Measurements from ENCODE around the gene RNF103.
A peak's percentile ranks its signal among the peaks of the same experiment; 100 is the strongest.

The RNF103 gene

GRCh38 chr2:86562922-86563649 is 60.6 kb downstream of the RNF103 start, which contains the start of gene CHMP3:
TSS of gene CHMP3 (minus strand) at chr2:86563443. CDS start at chr2:86563348, 95 bp downstream.
- DNase-seq: peak; percentile 93 to 94

DNA sequence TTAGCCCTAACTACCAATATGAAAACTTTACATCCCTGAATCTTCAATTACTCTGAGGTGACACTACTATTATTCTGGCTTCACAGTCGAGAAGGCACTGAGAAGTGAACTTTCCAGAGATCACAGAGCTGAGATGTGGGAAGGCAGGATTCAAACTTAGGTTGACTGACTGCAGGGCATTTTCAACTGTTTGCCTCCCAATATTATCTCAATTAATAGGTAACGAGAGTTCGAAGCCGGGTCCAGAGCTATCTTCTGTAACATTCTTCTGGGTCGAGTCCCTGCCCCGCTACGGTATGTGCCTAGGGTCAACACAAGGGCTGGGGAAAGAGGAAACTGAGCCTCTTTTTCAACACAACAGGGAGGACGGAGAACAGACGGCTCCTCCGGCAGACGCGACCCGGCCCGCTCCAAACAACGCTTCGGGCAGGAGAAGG is 61.2 kb downstream of the RNF103 start:
- no peak for DNase-seq

- DNase-seq: no peak
These were observed 65.8 kb downstream of the RNF103 start for GRCh38 chr2:86557836-86558235.

DNA sequence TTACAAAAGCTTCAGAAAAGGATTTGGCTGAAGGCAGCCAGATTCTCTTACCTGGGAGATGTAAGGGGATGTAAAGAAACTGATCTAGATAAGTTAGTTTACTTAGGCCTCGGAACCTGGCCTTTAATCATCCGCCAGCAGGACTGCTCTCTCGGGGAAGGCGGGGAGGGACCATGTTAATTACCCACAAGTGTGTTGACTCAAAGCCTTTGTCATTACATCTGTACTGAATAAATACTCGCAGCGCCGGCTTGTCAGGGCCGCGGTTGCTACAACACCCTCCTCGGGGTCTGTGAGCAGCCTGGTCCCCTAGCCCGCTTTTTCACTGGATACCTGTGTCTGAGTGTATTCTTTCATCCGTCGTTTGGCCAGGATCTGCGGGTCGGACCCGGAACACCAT is 67.2 kb downstream of the RNF103 start:
- DNase-seq: no peak
